SHP77 treated with DMSO at 0.1 percent for 48 hours (cell line): ENCODE measurements around the gene ANKK1.

ENCODE experiments used
- DNase-seq: peaks from one replicate; lab custom pipeline; 2025; lab: John Stamatoyannopoulos, UW

The ANKK1 gene, protein sequence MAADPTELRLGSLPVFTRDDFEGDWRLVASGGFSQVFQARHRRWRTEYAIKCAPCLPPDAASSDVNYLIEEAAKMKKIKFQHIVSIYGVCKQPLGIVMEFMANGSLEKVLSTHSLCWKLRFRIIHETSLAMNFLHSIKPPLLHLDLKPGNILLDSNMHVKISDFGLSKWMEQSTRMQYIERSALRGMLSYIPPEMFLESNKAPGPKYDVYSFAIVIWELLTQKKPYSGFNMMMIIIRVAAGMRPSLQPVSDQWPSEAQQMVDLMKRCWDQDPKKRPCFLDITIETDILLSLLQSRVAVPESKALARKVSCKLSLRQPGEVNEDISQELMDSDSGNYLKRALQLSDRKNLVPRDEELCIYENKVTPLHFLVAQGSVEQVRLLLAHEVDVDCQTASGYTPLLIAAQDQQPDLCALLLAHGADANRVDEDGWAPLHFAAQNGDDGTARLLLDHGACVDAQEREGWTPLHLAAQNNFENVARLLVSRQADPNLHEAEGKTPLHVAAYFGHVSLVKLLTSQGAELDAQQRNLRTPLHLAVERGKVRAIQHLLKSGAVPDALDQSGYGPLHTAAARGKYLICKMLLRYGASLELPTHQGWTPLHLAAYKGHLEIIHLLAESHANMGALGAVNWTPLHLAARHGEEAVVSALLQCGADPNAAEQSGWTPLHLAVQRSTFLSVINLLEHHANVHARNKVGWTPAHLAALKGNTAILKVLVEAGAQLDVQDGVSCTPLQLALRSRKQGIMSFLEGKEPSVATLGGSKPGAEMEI

GRCh38 chr11:113387605-113388211, at the start of gene ANKK1:
TSS of gene ANKK1 (plus strand) at chr11:113387779. CDS start at chr11:113387885, 106 bp downstream.
- no peak for DNase-seq

DNA sequence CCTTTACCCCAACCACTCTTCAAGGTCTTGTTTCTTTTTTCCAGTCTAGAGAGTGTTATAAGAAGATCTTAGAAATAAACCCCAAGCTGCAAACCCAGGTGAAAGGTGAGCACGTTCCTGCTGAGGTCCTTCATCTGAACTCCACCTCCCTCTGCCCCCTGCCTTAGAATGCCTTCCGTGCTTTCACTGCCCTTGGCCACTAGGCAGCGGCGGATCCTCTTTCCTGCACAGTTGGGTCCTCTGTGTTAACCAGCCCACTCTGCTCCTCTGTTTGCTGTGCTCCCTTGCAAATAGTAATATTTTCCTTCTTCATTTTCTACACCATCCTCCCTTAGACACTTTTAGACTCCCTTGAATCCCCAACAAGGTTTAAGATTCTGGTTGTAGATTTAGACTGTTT, 48.8 kb upstream of the ANKK1 start:
- no peak for DNase-seq

- no peak for DNase-seq
Measured at GRCh38 chr11:113339929-113340589, 47.5 kb upstream of the ANKK1 start.

DNA sequence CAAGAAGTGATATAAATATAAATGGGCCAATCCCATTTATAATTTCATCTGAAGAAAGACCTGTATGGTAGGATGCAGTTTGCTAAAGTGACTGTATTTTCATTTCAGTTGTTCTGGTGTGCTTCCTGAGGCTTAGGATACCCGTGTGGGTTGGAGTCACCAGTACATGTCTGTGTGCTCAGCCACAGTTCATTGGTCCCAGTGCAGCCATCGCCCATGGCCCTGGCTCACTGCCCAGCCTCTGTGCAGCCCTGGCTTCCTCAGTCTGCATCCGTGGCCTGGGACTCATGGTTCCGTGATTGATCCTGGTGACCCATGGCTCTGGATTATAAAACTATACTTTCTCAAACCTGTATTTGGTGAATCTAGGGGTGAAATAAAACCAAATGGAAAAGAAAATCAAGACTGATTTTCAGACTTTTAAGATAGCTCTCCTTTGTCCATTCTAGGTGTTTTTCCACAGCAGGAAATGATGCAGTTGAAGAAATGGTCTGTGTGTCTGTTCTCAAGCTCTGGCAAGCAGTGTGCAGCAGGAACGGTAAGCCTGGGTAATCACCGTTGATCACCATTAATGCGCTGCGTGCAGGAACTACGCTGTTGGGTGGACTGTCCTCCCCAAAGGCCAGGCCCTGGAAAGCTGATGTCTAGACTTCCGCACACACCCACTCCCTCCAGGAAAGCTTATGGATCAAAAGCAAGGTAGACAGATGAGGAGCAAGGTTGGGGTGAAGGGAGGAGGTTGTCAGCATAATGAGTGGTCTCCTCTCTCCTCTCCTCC, 46.0 kb upstream of the ANKK1 start:
- DNase-seq = no peak

DNA sequence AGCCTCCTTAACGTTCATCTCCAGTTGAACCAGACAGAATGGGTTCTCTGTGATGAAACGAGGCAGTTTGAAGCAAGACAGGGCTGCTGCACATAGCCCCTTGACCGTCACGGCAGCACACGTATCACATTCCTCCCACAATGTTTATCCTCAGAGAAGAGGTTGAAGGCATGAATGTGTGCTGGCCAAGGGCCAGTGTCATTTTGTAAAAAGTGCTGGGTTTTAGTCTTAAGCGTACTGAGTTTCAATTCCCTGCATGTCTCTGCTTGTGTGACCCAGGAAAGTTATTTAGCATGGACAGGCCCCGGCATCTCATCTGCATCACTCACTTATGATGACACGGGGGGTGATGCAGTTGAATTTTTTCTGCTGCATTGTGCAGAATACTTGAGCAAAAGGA, 41.6 kb upstream of the ANKK1 start:
- no peak for DNase-seq

GRCh38 chr11:113349528-113349927, 38.1 kb upstream of the ANKK1 start:
- DNase-seq = no peak

- DNase-seq = peak; percentile 70
Measured at GRCh38 chr11:113350336-113351067, 37.1 kb upstream of the ANKK1 start.

DNA sequence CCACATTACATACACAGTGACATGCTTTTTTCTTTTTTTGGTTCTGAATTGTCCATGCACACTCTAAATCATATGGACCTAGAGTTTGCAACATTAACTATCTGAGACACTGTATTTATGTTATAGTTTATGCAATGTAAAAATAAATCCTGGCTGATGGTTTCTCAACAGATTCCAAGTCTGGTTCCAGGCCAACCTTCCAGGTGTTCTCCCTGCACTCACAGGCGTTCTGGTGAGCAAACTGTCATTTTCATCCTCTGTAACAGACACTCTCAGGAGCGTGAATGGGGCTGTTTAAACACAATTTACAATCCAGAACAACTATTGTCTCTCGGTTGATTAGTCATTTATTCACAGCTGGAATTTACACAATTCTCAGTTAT, 36.5 kb upstream of the ANKK1 start:
- DNase-seq = no peak

- no peak for DNase-seq
Measured at GRCh38 chr11:113351480-113351879, 36.1 kb upstream of the ANKK1 start.

GRCh38 chr11:113356203-113356602, 31.4 kb upstream of the ANKK1 start:
- no peak for DNase-seq

DNA sequence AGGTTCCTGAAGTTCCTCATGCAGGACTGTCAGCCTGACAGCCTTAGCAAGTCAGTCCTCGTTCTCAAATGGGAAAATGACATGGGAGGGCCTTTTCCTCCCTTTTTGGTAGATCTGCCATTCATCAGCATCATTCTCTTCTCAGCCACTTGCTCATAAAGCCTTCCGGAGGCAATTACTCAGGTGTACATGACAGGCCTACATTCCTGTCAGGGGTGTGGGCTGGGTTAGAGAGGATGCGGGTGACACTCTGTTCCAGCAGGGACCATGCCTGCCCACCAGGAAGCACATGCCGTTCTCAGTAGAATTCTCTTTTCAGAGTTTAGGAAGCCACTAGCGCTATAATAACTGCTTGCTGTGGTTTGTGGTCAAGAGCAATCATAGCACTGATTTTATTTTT, 24.2 kb upstream of the ANKK1 start:
- no peak for DNase-seq

- DNase-seq = no peak
Measured at GRCh38 chr11:113363996-113364641, 23.5 kb upstream of the ANKK1 start.

DNA sequence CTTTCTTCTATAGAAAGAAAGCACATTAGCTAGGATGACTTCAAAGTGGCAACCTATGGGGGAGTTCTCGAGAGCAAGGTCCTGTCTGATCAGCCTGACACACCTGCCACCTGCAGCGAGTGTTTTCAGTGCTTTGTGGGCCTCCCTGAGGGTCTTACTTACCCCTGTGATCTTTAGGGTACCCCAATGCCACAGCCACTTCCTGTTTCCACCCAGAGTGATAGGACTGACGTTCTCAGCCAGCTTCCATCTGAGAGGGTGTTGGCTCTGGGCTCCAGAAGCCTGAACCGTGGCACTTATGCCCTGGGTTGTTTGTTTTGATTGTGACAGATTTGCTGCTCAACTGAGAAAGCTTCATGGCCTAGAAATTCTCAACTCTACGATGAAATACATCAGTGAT, 21.7 kb upstream of the ANKK1 start:
- no peak for DNase-seq

- no peak for DNase-seq
Measured at GRCh38 chr11:113369411-113369810, 18.2 kb upstream of the ANKK1 start.

- no peak for DNase-seq
Measured at GRCh38 chr11:113370634-113371033, 16.9 kb upstream of the ANKK1 start.

- no peak for DNase-seq
Measured at GRCh38 chr11:113372309-113372708, 15.3 kb upstream of the ANKK1 start.

DNA sequence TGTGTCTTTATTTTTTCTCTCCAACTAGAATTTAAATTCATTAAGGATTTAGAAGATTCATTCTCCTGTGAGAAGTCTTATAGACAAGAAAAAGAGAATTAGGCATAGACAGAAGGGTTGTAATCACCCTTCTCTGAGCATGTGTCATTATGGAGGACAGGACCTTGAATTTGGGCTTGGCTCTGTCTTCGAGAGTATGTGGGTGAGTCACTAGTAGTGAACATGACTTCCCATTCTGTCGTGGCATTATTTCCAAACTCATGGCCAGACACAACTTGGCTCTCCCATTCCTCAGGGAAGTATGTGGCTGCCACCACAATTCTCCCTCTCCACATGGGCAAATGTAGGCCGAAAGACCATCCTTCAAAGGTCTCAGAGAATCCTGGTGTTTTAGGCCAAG, 14.3 kb upstream of the ANKK1 start:
- DNase-seq = no peak

DNA sequence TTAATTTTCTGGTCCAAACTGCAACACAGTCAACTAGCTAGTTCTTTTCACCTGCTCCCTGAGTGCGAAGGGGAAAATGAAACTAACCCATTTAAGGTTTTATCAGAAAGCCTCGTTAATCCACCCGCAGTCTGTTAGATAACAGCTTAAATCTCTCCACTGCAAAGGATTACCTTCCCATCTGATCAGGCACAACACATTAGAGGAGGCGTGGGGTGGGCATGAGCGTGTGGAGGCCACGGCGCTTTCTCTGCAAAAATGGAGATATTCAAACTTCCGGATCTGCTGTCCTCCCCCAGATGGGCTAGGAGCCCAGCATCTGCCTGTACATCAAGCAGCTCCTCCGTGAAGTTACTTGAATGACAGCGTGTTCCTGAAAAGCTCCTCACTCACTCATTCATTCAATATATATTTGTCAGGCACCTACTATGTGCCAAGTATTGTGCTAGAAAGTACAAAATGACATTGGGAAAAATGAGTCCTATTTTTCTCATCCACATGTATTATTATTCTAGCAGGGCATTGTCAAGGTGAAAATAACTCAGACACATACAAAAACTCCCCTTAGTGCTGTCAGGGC, 13.5 kb upstream of the ANKK1 start:
- no peak for DNase-seq

DNA sequence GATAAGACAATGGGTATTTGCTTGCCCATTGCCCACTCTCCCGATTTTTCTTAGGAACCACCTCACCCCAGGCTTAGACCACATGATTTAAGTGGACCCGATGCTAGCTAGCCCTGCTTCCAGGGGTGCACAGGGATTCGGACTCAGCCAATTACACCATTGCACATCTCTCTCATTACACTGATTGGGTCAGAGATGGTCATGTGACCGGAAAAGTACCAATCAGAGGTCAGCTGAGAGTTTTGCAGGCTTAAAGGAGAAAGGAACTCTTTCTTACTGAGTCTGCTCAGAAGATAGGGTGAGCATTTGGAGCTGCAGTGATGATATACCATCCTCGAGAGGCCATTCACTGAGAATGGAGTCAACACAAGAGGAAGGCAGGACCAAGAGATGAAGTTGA, 12.2 kb upstream of the ANKK1 start:
- DNase-seq = no peak

DNA sequence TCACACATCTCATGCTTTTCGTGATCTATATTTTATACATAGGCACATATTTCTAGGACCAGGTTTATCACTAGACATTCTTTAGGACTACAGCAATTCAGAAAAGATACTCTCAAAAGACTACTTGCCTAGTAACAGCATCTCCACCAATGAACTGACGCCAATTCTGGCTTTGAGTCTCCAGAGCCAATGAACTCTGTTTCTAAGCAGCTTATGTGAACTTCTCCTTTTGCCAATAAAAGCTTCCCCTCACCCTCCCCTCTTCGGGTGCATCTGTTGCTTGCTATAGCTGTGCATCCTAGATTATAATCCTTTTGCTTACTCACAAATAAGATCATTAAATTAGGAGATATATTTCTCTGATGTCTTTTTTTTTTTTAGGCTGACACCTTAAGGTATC, 11.4 kb upstream of the ANKK1 start:
- no peak for DNase-seq
